ENCODE data around the gene LTBP2. TPM values are rescaled to one million over a fixed set of nuclear protein-coding genes. Genes with fewer than 3 reads are reported as not detected.

The LTBP2 gene
- total and polyA plus RNA-seq, 8 donors = 2.9 to 36.2 (median 7.9) TPM

GRCh38 chr14:74524812-74525135, 87.3 kb downstream of the LTBP2 start:
- TF ChIP-seq EP300 (IDR thresholded peaks at IDR 0.05) (no peak), CTCF (IDR thresholded peaks at IDR 0.05) (no peak), POLR2AphosphoS5 (IDR thresholded peaks at IDR 0.05) (no peak), POLR2A (IDR thresholded peaks at IDR 0.05) (no peak)
- H3K4me3 ChIP-seq = no peak overlapping the region
- peaks cover 0 to 17% (median 4%) of the 10 kb centered on the region in 4 donors for H3K36me3 ChIP-seq
- DNase-seq = no peak
- peaks cover 0 to 8% (median 0%) of the 10 kb centered on the region in 3 donors for H3K27me3 ChIP-seq
- intact Hi-C loops (cut with DNase I; ENCODE audit: low total_unique reads) = no loop called here
- no peaks in the 10 kb centered on the region for H3K4me1 ChIP-seq
- H3K27ac ChIP-seq = no peak overlapping the region
- H3K9me3 ChIP-seq = no peaks in the 10 kb centered on the region

- H3K9me3 ChIP-seq = no peaks in the 10 kb centered on the region
- no peak overlapping the region for H3K27ac ChIP-seq
- H3K4me1 ChIP-seq = no peaks in the 10 kb centered on the region
- intact Hi-C loops (cut with DNase I; ENCODE audit: low total_unique reads) = no loop called here
- no peak overlapping the region for H3K4me3 ChIP-seq
- peaks cover 0 to 8% (median 0%) of the 10 kb centered on the region in 3 donors for H3K27me3 ChIP-seq
- DNase-seq = no peak
- peaks cover 0 to 17% (median 4%) of the 10 kb centered on the region in 4 donors for H3K36me3 ChIP-seq
- 41 to 73% (median 61%) methylated on average over 3 to 14 of the region's 14 CpGs for WGBS, 5 donors
- TF ChIP-seq CTCF (IDR thresholded peaks at IDR 0.05) = no peak
- TF ChIP-seq EP300 (IDR thresholded peaks at IDR 0.05) = no peak
- TF ChIP-seq POLR2AphosphoS5 (IDR thresholded peaks at IDR 0.05) = no peak
- no peak for TF ChIP-seq POLR2A (IDR thresholded peaks at IDR 0.05)
These were observed 87.8 kb downstream of the LTBP2 start for GRCh38 chr14:74524076-74524811.

DNA sequence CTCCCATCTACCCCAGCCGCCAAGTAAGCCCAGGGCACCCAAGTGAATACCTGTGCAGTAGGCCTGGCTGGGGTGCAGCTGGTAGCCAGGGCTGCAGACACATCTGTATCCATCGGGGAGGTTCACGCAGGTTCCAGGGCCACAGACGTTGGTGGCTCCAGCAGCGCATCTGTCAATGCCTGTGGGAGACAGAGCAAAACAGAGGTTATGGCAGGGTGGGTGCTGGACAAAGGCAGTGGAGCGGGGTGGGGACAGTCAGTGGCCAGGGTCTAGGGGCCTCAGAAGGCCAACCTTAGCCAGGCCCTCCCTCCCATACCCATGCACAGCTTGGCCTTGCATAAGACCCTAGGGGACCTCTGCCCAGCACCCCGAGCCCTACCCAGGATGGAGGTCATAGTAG, 89.3 kb downstream of the LTBP2 start:
- TF ChIP-seq EP300 (IDR thresholded peaks at IDR 0.05) (no peak), CTCF (IDR thresholded peaks at IDR 0.05) (no peak), POLR2AphosphoS5 (IDR thresholded peaks at IDR 0.05) (no peak), POLR2A (IDR thresholded peaks at IDR 0.05) (no peak)
- peaks cover 0 to 8% (median 0%) of the 10 kb centered on the region in 3 donors for H3K27me3 ChIP-seq
- no peak for DNase-seq
- H3K36me3 ChIP-seq = peaks cover 0 to 25% (median 4%) of the 10 kb centered on the region in 4 donors
- intact Hi-C loops (cut with DNase I; ENCODE audit: low total_unique reads) = no loop called here
- no peak overlapping the region for H3K4me3 ChIP-seq
- H3K9me3 ChIP-seq = no peaks in the 10 kb centered on the region
- H3K27ac ChIP-seq = no peak overlapping the region
- H3K4me1 ChIP-seq = no peaks in the 10 kb centered on the region
- WGBS, 5 donors = 83 to 100% (median 90%) methylated on average over 1 to 7 of the region's 7 CpGs

- Histone ChIP-seq H3K4me3 (no peak overlapping the region), H3K27me3 (peaks cover 0 to 8% (median 0%) of the 10 kb centered on the region in 3 donors), H3K9me3 (no peaks in the 10 kb centered on the region), H3K36me3 (peaks cover 0 to 31% (median 6%) of the 10 kb centered on the region in 4 donors), H3K27ac (no peak overlapping the region), H3K4me1 (no peaks in the 10 kb centered on the region)
- intact Hi-C loops (cut with DNase I; ENCODE audit: low total_unique reads) = no loop called here
- TF ChIP-seq POLR2A (IDR thresholded peaks at IDR 0.05) (no peak), CTCF (IDR thresholded peaks at IDR 0.05) (no peak), EP300 (IDR thresholded peaks at IDR 0.05) (no peak), POLR2AphosphoS5 (IDR thresholded peaks at IDR 0.05) (no peak)
- DNase-seq = no peak
- WGBS, 5 donors = 80 to 87% (median 84%) methylated on average over 10 of the region's 10 CpGs
These were observed 90.3 kb downstream of the LTBP2 start for GRCh38 chr14:74521756-74522155.

Data from stomach (tissue), 9 donors.